Measurements from ENCODE around the gene HPS3.

HPS3 gene

DNA sequence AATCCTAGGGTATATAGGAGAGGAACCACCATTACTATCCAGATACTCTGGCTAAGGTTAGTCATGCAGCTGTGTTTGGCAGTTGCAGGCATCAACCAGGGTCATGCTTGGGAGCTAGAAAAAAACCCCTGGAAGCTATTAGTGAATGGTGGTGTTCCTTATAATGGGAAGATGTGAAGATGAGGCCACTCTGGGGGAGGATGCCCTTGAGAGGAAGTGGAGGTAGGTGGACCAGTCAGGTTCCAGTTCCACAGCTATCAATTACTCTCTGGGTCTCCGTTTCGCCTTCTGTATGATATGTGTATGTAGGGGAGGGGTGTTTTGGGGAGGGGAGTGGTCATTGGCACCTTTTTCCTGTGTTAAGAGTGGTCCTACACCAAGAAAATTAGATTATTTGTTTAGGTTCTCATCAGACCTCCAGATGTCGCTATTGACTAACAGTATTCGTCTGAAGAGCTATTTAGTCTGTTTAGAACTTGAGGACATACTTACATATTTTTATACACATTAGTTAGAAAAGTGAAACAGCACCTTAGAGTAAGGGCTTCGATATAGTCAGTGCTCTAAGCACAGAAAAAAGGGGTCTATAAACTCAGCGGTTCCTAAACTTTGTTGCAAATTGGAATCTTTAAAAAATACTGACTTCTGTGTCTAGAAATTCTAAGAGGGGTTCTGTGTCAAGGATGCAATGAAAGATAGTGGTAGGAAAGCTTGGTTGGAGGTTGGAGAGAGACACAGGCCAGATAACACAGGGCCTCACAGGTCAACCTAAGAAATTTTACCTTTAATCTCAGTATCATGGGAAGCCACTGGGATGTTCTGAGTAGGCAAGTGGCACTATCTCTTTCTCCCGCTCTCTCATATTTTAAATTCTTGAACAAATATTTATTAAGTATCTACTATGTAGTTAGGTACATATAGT, 9.1 kb upstream of the HPS3 start:
- FAIRE-seq: no peak
- DNase-seq (ENCODE audit: low spot score): peak; percentile 36

DNA sequence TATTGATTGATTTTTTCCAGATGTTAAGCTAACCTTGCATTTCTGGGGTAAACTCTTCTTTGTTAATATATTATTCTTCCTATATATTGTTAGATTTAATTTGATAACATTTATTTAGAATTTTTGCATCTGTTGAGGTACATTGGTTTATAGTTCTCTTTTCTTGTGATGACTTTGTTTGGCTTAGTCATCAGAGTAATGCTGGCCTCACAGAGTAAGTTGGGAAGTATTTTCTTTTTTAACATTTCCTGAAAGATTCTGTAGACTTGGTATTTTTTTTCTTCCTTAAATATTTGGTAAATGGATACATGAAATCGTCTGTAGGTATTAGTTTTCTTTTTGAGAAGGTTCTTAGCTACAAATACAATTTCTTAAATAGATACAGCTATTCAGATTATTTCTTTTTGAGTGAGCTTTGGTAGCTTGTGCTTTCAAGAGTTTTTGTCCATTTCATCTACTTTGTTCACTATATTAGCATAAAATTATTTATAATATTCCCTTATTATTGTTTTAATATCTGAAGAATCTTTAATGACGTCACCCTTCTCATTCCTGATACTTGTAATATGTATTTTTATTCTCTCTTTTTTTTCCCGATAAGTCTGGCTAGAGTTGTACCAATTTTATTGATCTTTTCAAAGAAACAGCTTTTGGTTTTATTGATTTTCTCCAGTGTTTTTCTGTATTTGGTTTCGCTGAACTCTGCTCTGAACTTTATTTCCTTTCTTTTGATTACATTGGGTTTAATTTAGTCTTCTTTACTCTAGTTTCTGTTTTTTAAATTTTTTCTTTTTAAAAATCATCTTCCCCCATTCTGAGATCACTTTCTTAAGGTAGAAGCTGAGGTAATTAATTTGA, 6.5 kb upstream of the HPS3 start:
- FAIRE-seq (no peak), DNase-seq (ENCODE audit: low spot score) (no peak)

DNA sequence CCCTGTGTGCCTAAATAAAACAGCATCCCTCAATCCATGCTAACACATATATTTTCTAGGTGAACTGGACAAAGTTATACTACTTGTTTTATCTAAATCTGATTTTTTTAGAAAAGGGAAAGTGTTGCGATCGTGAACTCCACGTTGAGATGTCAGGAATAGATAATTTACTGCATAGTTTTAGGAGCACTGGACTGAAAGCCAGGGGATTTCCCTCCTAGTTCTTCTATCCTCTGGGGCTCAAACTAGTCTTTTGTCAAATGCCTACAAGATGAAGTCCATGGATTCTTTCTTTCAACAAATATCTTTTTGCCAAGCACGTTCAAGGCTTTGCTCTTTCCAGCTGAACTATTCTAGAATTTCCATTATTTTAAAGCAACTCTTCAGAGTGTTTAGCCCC, 617 bp upstream of the HPS3 start:
- no peak for DNase-seq (ENCODE audit: low spot score)
- no peak for FAIRE-seq

DNA sequence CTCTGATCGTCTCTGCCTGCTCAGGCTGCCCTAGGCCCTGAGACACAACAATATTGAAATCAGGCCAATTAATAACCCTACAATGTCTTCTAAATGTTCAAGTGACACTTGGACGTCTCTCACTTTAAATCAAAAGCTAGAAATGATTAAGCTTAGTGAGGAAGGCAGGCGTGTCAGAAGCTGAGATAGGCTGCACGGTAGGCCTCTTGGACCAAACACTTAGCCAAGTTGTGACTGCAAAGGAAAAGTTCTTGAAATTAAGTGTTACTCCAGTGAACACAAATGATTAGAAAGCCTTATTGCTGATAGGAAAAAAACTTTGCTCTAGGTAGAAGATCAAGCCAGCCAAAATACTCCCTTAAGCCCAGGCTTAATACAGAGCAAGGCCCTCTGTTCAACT, 2.2 kb downstream of the HPS3 start:
- DNase-seq (ENCODE audit: low spot score): no peak
- FAIRE-seq: no peak

DNA sequence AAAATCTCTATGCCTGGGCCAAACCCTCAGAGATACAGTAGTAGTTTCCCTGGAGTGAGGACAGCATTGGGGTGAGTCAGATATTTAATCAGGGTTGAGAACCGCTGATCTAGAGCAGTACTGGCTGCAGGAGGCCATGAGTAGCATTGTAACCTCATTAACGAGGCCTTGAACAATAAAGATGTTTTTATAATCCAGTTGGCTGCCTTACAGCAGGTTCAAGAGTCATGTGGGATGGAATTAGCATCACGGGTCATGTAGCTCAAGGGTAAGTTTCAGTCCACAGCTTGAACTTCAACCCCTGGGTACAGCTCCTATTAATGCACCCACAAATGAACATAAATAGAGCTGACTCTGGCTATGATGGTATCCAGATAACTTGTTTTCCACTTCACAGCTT, 5.1 kb downstream of the HPS3 start:
- DNase-seq (ENCODE audit: low spot score) (no peak), FAIRE-seq (no peak)

DNA sequence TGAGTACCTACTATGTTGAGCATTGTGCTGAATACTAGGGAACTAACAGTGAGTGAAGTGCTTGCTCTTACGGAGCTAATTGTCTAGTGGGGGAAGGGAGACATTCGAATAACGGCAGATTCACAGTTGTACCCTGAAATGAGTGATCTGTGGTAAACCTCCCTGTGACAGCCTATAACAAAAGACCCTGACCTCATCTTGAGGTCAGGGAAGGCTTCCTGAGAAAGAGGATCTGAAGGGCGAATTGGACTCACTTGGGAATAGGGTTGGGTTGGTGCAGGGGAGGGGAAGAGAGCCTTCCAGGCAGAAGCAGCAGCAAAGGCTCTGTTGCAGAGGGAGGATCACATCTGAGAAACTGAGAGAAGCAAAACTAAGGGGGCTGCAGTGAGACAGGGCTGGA, 13.2 kb downstream of the HPS3 start:
- FAIRE-seq (no peak), DNase-seq (ENCODE audit: low spot score) (no peak)

DNA sequence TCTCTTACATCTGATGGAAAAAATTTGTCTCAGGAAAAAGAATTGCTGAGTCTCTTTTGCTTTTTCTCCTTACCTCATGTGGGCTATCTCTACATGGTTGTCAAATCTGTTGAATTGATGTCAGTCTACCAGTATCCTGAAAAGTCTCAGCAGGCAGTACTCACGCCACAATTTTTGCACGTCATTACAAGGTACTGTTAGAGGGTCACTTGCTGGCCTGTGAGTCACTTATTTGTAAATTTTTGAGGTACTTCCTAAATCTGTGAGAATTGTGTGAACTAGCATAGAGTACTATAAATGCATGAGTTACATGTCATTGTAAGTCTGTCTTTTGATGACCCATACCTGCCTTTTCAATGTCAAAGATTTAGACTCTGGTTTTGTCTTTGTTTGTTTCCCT, 15.9 kb downstream of the HPS3 start:
- FAIRE-seq (no peak), DNase-seq (ENCODE audit: low spot score) (no peak)

DNA sequence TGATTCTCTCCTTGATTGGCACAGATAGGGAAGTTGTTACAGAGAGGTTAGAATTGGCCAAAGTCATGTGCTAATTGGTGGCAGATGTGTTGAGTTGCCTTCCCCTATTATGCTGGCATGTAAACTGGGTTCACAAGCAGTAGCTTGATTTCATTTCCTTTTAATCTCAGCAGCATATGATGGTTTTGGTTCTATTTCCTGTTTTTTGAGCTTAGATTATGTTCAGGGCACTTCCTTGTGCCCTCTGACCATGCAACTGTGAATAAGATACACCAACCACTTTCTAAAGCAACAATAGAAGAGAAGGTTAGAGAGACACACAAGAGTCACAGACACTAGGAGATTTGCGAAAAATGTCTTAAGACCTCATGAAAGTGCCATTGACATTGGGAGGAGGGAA, 16.5 kb downstream of the HPS3 start:
- FAIRE-seq (no peak), DNase-seq (ENCODE audit: low spot score) (no peak)

DNA sequence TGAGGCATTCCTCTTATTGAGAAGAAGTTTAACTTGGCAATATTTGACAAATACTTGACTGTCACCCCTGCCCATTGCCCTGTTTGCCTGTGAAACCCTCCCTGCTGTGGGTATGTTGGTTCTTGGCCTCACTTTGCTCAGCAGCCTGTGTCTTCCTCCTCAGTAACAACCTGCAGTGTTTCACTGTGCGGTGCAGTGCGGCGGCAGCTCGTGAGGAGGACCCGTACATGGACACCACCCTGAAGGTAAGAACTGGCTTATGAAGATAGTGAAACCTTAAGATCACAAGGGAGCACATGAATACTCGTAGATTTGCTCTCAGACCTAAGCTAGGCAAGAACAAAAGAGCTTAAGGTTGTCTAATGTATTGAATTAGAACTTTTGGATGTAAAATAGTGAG, 21.0 kb downstream of the HPS3 start:
- no peak for DNase-seq (ENCODE audit: low spot score)
- no peak for FAIRE-seq

DNA sequence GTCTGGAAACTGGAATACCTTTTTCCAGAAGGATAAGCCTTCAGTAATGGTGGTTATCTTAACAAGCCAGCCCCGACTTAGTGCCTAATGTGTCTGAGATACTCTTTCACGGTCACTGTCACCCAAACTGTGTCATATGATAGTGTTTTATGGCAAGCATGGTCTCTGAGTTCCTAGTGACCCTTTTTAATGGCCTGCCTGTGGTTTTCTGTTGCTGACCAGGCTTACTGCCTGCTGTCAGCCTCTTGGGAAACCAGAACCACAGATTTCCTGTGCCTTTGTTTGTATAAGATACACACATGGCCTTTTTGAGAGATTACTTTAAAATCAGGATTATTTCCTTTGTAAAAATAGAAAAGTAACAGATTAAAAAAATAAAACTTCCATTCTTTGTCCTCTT, 22.4 kb downstream of the HPS3 start:
- DNase-seq (ENCODE audit: low spot score) (no peak), FAIRE-seq (no peak)

DNA sequence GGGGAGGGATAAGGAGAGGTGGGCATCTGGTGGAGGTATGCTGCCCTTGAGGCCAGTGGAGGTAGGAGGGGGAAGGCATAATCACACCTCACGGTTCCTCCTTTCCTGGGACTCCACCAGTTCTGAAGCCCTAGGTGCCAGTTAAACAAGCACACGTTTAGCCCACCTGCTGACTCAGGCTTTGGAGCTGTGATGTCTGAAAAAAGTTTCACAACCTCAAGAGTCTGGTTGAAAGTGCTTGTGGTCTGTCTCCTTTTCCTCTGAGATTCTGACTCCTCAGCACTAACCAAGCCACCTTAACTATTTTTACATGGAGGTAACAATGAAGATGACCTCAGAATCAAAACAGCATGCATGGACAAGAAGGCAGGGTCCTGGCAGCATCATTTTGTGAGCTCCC, 23.0 kb downstream of the HPS3 start:
- no peak for FAIRE-seq
- no peak for DNase-seq (ENCODE audit: low spot score)

DNA sequence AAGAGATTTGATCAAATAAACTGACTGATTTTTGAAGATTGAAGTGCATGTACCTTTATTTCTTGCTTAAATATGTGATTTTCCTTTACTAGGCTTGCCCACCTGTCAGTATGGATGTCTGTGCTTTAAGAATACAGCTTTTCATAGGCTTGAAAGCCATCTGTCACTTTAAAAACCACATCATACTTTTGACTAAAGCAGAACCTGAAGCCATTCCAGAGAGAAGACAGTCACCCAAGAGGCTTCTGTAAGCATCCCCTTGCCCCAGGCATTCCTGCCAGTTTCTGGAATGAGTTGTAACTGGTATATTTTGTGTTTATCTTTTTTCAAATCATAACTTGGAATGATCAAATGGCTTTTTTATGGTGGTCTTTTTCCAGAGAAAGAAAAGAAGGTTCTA, 24.0 kb downstream of the HPS3 start:
- no peak for FAIRE-seq
- DNase-seq (ENCODE audit: low spot score): no peak

DNA sequence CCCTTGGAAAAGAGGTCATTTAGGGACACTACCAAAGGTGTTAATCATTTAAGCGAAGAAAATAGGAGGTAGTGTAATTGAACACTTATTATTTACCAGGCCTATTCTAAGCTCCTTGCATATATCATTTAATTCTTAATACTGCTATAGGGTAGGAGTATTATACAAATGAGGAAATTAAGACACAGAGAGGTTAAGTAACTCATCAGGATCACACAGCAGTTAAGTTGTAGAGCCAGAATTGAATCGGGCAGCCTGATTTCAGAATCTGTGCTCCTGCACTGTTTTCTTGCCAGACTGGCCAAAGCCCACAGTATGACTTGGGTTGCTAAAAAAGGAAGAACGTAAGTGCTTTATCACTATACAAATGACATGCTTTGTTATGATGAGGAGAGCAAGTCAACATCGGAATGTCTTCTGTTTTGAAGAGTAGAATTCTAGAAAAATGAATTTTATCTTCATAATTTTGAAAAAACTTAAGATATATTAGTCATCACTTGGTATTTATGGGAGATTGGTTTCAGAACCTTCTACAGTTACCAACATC, 31.4 kb downstream of the HPS3 start:
- FAIRE-seq: no peak
- no peak for DNase-seq (ENCODE audit: low spot score)

DNA sequence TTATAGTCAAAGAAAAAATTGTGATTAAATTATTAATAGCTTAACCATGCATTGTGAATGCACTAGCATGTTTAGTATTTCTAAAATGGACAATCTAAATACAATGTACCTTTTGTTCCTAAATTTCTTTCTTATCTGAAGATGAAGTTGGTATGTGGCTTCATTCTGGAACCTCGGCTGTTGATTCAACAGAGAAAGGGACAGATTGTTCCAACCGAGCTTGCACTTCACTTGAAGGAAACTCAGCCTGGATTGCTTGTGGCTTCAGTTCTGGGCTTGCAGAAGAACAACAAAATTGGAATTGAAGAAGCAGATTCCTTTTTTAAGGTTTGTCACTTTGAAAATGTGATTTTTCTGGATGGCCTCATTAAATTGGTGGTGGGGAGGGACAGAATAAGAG, 32.6 kb downstream of the HPS3 start:
- DNase-seq (ENCODE audit: low spot score): no peak
- no peak for FAIRE-seq

DNA sequence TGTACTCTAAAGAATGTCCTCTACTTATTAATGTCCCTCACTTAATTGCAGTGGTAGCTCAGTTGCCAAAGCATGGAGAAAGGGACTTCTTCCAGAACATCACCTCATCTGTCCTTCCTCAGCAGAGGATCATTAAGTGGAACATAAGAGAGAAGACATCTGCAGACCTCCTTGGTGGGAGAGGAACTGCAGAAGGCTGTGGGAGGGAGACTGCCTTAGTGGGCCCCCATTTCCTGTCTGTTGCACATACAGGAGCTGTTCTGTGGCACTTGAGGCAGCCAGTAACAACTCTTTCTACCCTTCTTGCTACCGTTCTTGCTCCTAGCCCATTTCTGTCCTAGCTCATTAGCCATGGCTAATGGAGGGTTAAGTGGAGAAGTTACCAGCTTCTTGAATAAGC, 33.6 kb downstream of the HPS3 start:
- DNase-seq (ENCODE audit: low spot score) (no peak), FAIRE-seq (no peak)

DNA sequence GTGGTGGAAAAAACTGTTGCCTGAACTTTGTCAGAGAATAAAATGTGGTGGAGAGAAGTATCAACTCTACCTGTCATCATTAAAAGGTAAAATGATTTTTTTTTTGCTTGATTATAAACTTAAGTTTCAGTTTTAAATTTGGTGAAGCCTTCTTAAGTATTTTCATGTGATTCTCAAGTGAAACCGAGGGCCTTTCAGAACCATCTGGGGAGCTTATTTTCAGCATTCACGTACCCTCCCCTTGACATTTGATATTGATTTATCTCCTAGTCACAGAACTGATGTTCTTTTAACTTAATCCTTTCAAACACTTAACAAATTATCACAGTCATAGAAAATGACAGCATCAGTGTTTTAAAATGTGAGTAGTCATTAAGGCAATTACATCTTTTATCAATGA, 38.5 kb downstream of the HPS3 start:
- FAIRE-seq (no peak), DNase-seq (ENCODE audit: low spot score) (no peak)

DNA sequence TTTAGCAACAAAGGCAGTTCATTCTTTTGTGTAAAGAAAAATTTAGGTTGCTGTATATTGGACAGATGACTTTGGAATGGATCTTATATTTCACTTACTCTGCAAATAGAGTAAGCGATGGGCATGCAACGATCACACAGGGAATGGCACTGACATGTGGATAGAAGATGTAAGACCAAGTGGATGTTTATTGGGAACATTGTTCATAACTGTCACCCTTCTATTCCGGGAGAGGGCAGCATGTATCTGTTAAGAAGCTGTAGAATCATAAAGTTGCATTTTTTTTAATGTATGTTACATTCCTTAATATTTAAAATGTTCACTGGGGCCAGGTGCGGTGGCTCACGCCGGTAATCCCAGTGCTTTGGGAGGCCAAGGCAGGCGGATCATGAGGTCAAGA, 41.2 kb downstream of the HPS3 start:
- FAIRE-seq (no peak), DNase-seq (ENCODE audit: low spot score) (no peak)

DNA sequence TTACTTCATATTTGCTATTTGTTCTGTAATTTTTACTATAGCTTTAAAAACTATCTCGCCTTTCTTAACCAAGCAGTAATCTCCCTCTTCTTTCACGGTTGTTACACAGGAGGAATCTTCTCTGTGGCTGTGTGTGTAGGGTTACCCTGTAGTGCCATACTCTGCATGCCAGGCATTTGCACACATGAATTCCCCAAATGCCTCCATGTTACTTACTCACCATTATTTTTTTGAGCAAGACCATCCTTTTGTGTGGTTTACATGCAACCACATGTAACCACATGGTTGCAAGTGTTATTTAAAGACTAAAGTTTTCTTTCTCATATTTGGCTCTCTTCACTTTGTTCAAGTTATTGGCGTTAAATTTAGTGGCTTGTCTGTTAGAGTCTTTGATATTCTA, 45.5 kb downstream of the HPS3 start:
- FAIRE-seq (no peak), DNase-seq (ENCODE audit: low spot score) (no peak)

DNA sequence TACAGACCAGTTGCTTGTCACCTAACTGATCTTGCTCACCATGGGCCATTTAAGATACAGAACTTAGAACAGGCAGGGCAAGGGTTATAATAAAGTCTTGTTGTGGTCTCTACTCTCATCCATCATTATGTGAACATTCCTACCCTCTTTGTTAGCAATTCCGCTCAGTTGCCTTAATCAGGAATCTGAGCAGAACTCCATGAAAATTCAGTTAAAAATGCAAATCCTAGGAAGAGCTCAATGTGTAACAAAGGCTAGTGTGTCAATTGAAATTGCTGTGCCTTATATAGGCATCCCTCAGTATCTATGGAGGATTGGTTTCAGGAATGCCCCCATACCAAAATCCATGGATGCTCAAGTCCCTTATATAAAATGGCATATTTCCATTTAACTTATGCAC, 47.7 kb downstream of the HPS3 start:
- DNase-seq (ENCODE audit: low spot score) (no peak), FAIRE-seq (no peak)

DNA sequence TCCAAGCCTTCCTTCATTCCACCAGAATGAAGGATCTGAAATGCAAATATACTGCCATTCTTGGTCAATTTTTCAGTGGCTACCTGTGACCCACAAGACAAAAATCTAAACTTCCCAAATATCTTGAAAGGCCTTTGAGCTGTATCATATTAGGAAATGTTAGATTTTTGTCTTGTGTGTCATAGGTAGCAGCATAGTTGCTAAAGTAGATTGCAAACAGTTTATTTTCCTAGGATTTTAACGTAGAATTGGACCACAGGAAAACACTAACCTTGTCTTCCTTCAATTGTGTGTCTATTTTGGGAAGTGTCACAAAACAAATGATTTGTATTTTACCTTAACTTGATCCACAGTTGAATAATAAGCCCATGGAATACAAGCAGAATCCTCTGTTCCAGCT, 49.8 kb downstream of the HPS3 start:
- DNase-seq (ENCODE audit: low spot score): no peak

DNA sequence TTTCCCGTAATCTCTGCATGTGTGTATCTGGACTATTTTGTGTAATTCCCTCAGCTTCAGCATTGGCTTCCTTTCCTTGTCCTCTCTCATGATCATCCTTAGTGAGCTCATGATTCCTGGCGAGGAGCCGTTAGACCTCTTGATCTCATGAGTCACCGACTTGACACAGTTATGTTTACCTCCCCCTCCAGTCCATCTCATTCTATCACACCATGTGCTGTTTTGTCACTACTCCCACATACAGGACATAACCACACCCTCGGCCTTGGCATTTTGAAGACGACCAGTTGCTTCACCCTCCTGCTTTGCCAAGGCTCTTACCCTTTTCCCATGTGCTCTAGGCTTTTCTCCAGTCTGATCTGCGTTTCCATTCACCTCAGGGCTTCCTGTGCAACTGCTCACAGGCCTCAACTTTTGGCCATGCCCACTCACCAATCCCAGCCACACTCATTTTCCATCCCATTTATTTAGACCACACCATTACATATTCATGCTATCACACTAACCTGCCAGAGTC, 50.7 kb downstream of the HPS3 start:
- FAIRE-seq: no peak
- DNase-seq (ENCODE audit: low spot score): peak; percentile 77

More for the DNA sequence above, 49.8 kb downstream of the HPS3 start:
- FAIRE-seq: no peak

DNA sequence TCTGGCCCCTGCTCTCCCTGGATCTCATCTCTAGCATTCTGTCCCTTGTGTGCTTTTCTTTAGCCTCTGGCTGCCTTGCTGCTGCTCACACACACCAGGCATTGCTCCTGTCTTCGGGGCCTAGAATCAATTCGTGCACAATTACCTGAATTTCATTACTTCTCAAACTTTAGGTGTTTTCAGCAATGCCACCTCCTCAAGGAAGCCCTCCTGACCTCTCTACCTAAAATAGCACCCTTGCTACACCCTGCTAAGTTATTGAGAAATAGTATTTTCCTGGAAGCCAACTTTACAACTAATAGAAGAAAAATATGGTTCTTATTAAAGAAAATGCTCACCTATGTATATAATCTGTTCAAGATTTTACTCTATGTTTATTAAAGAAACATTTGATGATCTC, 51.7 kb downstream of the HPS3 start:
- FAIRE-seq (no peak), DNase-seq (ENCODE audit: low spot score) (no peak)

Data from urothelium cell line (cell line).